8988T (cell line): Measurements from ENCODE around the gene BRMS1.
"Not testable (repeated sequence)": the region's sequence is repeated elsewhere in the genome, so short reads cannot be mapped to it uniquely, and the experiment has no call there.

Experiments used
- DNase-seq: peaks from one replicate; pipeline ENCODE4 v3.0.0; 2011

The BRMS1 gene

DNA sequence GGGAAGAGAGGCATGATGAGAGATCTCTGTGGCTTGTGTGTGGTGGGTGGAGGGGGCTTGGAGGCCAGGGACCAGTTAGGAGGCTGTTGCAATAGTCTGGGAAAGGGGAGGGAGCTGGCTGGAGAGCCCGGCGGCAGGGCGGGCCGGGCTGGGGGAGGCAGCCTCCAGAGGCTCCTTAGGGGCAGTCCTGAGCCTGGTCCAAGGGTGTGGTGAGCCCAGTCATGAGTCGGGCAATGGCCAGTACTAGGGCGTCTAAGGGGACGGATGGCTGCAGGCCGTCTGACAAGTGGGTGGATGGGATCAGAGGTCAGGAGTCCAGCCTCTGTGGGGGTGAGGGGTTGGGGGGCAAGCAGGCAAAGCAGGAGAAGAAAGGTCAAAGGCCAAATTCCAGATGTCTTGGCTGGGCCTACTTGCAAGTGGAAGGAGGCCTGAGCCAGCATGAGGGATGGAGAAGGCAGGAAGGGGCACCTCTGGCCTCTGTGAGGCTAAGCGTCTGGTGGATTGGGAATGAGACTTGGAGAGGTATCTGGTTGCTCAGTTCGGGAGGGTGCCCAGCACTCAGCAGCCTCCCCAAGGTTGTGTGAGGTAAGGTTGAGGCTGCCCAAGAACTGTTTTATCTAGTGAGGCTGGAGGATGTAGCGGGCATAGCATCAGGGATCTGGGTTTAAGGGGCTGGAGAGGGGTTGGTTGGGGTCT is 22.0 kb downstream of the BRMS1 start:
- DNase-seq = no peak

DNA sequence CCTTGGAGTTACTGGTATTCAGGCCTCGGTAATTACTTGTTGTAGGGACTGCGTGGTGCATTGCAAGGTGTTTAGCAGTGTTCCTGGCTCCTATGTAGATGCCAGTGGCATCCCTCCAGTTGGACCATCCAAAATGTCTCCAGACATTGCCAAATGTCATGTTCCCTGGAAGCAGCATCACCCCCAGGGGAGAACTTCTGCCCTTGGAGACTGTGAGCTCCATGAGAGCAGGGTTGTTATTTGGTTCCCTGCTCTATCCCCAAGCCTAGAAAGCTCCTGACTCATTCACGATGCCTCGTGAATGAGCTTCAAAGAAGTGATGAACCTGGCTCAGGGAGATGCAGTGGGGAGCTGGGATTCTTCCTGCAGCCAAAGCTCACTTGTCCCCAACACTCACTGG is 23.3 kb downstream of the BRMS1 start:
- DNase-seq = no peak

DNA sequence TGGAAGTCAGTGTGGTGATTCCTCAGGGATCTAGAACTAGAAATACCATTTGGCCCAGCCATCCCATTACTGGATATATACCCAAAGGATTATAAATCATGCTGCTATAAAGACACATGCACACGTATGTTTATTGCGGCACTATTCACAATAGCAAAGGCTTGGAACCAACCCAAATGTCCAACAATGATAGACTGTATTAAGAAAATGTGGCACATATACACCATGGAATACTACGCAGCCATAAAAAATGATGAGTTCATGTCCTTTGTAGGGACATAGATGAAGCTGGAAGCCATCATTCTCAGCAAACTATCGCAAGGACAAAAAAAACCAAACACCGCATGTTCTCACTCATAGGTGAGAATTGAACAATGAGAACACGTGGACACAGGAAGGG is 24.2 kb downstream of the BRMS1 start:
- not testable (repeated sequence) for DNase-seq

DNA sequence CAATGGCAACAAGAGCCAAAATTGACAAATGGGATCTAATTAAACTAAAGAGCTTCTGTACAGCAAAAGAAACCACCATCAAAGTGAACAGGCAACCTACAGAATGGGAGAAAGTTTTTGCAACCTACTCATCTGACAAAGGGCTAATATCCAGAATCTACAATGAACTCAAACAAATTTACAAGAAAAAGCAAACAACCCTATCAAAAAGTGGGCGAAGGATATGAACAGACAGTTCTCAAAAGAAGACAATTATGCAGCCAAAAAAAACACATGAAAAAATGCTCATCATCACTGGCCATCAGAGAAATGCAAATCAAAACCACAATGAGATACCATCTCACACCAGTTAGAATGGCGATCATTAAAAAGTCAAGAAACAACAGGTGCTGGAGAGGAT is 24.6 kb downstream of the BRMS1 start:
- DNase-seq = not testable (repeated sequence)

DNA sequence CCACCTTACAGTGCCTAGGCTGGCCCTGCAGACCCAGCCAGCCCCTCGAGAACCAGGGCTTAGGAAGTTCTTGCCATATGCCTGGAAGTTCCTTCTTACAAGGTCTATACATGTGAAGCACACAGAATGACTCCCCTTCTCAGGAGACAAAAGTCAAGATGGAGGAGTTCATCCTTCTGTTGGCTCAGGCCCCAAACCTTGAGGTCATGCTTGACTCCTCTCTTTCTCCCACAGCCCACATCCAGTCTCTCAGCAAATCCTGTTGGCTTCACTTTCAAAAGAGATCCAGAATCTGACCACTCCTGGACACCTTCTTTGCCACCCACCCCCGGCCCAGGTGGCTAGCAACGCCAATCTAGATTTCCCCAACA is 26.3 kb downstream of the BRMS1 start:
- no peak for DNase-seq

DNA sequence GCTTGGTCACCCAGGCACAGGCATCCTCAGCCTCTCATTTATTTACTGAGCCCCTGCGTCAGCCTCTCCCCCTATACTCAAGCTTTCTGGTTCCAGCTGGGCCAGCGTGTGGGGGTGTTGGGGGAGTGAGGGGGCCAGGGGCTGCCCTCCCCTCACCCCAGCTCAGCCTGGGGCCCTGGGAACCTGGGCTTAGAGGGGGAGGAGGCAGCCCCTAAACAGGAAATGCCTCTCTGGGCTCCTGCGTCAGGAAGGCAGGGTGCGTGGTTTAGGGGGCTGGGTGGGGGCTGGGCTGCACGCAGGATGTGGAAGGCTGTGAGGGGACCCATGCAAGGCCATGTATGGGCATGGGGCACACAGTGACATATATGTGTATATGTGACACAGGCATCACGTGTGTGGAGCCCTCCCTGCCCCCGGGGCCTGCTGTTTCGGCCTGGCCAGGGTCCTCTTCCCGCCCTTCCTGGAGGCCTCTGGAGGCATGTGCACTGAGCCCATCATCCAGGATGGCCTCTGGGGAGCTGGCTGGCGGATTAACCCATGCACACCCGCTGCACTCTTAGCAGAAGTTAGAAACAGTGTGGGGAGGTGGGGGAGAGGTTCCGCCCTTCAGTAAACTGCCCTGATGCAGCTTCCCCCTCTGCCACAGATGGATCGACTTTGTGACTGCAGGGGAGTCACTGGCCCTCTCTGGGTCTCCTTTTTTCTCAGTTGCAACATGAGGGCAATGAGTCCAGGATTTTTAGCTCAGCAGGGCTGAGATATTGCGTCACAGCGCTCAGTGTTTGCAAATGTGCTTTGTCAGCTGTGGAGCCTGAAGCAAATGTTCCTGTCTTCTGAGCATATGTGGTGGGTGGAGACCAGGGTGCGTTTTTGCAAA is 26.9 kb downstream of the BRMS1 start:
- DNase-seq = no peak

DNA sequence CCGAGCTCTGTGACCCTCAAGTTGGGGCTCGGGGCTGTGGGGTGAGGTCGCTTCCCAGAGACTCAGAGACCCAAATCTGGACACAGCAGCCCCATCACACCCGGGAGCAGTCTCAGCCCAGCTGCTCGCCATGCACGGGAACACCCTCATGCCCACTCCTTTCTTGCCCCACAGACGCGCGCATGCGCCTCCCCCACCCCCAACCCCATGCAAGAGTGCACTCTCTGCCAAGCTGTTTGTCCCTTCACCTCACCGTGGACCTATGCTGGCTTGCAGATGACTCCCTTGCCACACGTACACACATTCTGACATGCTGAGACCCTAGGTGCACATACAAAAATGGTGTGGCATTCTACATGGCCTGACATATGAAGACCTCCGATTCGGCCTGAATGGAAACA is 27.6 kb downstream of the BRMS1 start:
- DNase-seq = no peak

DNA sequence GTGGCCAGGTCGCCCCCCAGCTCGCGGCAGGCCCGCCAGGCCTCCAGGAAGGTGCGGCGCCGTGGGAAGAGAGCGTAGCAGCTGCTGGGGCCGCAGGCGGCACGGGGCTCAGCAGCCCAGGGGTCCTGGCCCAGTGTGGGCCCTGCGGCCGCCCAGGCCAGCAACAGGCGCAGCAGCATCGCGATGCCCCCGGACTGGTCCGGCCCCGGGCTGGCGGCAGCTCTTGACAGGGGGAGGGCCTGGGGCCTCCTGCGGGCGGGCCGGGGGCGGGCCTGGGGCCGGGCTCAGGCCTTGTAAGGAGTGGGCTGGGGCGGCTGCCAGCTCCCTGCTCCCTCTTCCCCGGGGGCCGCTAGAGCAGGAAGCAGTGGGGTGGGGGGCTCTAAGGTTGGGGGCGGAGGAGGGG is 28.1 kb downstream of the BRMS1 start, which contains the start of gene CD248:
Gene CD248 (minus strand): TSS at position 196 of the 403 bp plus-strand sequence. CDS start 17 bp downstream, at position 179.
- DNase-seq = no peak

DNA sequence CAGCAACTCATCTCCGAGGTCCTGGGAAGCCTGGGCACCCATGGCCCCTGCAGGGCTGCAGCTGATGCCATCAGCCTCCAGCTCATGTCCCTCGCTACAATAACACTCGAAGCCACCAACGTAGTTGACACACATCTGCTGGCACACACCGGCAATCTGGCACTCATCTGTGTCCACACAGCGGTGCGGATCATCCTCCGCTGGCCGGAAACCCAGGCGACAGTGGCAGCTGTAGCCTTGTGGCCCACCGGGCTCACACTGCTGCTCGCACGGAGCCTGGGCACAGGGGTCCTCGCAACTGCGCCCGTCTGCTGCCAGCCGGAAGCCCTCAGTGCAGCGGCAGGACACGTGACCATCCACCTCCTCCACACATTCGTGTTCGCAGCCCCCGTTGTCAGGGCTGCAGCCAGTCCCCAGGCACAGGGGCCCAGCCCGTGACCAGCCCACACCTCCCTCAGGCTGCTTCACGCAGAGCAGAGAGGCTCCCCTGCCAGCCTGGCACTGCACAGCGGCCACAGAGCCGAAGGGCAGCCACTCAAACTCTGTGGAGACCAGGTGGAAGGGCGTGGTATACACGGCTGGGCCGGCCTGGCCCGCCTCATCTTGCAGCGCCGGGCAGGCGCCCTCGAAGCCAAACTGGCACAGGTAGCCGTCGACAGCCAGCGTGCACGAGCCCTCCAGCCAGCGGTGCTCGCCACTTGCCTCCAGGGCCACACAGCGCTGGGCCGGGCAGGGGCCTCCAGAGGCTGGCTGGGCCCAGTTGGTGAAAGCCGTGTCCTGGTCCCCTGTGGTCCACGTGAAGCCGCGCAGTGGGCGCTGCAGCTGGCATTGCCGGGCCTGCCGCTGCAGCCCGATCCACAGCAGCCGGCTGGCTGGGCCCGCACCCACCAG is 28.7 kb downstream of the BRMS1 start:
- DNase-seq = no peak

DNA sequence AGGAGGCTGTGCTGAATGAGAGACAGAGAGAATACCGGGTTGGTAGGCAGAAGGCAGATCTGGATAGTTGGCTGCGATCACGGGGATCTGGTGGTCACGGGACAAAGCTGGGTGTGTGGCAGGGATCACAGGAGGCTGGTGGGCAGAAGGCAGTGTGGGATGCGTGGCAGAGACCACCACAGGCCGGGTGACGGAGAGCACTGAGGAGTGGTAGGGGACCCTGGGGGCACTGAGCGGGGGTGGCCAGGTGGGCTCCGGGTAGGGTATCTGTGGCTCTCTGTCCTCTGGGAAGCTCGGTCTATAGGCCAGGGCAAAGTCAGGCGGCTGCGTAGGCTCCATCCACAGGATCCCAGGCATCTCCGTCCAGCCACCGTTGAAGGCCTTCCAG is 29.4 kb downstream of the BRMS1 start:
- DNase-seq = no peak

DNA sequence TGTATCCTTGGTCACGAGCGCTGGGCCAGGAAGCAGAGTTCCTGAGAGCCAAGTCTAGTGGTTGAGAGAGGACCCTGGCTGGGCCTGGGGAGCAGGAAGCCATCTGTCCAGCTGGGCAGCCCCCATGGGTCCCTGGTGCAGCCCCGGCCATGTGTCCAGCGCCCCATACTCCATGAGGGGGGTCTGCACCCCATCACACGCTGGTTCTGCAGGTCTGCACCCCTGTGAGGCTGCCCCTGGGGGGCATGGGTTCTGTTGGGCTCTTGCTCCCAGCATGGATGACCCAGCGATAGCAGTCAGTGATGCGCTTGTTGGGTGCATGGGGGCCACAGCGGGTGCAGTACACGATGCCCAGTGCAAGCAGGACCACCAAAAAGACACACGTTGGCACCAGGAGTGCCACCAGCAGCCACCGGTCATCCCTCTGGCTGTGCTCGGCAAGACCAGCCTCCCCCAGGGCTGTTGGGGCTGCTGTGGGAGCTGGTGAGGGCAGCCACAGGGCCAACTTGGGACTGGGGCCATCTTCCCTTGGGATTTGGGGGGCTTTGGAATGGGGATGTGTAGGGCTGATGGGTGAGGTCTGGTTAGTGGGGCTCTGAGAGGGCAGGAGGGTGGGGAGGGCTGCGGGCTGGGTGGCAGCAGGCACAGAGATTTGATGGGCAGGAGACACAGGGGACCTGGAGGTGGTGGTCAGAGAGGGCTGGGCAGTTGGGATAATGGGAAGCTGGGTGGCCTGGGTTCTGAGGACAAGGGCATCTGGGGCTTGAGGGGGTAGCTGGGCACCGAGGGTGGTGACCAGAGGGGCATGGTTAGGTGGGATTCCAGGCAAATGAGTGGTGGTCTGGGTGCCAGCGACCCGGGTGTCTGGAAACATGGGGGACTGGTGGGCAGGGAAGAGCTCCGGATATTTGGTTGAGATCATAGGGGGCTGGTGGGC is 30.1 kb downstream of the BRMS1 start:
- DNase-seq = no peak

DNA sequence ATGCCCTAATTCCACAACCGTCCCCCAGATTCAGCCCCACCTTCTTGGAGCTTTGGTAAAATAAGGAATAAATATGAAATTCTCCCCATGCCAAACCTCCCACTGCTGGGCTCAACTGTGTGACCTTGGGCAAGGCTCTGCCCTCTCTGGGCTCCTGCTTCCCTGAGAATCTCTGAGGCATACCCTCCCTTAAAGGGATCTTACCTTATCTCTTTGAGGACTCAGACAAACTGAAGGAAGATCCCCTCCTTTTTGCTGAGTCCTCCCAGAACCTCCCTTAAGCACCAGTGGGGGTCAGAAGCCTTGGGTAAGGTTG is 30.8 kb downstream of the BRMS1 start:
- DNase-seq = no peak

DNA sequence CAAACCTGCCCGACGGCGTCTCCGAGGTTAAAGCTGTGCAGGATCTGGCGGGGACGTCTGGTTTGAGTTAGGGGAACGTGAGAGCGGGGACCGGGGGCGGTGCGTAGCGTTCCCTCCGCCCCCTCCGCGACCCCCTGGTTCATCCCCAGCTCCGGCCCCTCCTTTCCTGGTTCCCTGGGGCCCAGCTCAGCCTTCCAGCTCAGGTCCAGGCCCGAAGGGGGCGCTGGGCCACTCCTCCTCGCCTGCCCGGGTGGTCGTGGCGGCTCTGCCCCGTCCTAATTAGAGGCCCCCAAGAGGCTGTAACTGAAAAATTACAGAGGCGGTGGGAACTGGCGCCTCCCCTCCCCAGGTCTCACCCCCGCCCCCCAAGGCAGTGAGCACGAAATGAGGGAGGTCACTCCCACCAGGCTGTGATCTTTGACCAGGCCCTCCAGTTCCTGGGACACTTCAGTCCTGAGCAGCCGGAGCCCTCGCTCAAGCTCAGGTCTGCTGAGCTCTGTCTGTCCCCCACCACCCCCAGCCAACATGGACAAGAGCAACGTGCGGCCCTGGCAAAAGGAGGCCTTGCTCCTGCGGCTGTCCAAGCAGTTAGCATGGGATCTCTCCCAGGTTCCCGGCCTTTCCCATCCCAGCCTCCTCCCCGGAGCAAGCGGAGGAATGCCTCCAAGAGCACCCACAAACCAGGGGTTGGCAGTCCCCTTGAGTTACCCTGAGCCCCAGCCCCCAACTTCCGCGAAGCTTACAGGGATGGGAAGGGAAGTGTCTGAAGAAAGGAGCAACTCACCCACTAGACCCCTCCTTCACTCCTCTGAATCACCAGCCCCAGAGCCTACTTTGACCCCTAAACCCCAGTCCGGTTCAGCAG is 31.4 kb downstream of the BRMS1 start:
- no peak for DNase-seq

DNA sequence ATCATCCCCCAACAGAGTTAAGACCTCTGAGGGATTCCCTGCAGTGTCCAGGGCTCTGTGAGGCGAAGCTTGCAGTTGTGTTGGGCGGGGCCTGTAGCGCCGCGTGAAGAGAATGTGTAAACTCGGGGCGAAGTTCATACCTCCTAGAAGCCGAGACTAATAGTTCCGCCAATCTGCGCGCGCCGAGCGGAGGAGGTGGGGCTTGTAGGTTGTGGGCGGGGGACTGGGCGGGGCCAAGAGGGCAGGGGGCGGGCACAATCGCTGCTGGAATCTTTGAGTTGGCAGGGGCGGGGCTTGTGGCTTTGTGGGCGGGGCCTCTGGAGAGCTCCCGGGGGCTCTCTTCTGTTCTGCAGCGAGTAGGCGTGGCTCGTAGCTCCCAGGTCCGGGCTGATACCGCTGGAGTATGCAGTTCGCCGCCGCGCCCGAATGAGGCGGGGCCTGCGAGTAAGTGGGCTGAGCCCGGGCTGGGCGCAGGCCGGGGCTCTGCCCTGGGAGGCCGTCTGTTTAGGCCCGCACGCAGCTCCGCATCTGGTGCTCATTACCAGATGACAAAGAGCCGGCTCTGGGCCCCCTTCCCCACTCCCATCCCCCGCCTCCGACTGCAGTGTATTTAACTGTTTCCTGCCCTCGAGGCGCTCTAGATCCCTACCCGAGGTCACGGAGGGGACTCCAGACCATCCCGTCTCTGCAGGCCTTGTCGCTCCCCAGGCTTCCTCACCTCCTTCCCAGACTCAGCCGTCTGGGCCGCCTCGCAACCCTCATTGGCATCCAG is 32.2 kb downstream of the BRMS1 start:
- DNase-seq = peak; percentile 99

DNA sequence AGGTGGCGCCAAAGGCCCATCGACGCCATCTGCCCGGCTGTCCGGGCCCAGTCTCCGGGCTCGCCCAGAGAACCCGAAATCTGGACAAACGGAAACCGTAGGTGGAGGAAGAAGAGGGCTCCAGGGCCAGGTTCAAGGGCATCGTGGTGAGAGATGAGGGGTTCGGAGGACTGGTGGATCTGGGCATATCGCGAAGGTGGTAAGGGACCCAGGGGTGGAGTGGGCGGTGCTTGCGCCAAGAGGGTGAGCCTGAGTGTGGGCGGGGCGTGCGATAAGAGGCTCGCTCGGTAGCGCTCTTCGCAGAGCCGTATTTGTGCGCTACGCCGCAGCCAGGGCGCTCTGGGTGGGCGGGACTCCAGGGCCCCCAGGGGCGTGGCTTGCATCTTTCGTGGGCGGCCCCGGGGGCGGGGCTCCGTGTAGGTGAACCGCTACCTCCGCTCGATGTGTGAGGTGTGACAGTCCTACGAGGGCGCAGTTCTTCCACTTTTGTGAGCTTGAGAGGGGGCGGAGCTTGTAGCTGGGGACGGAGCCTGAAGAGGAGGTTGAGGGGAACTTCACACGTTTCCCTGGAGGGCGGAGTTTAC is 32.8 kb downstream of the BRMS1 start:
- peak; percentile 96 for DNase-seq

DNA sequence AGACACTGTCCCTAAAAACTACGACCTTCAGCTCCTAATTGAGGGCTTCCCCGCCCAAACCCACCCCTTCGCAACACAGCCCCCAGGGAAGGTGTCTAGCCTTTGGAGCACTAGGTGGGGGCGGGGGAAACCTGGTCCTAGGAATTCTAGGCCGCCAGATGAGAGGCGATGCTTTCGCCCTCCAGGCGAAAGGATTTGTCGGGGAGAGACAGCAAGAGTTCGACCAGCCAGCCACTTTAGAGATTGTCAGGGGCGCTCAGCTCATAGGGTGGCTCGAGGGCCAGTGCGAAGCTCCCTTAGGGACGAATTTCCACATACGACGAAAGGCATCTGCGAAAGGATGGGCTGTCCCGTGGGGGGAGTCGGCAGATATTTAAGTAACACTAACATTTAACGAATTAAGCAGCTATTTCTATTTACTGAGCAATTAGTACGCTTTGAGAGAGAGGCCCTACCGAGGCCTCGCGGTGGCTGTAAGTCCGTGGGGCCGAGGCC is 33.4 kb downstream of the BRMS1 start:
- DNase-seq = no peak

DNA sequence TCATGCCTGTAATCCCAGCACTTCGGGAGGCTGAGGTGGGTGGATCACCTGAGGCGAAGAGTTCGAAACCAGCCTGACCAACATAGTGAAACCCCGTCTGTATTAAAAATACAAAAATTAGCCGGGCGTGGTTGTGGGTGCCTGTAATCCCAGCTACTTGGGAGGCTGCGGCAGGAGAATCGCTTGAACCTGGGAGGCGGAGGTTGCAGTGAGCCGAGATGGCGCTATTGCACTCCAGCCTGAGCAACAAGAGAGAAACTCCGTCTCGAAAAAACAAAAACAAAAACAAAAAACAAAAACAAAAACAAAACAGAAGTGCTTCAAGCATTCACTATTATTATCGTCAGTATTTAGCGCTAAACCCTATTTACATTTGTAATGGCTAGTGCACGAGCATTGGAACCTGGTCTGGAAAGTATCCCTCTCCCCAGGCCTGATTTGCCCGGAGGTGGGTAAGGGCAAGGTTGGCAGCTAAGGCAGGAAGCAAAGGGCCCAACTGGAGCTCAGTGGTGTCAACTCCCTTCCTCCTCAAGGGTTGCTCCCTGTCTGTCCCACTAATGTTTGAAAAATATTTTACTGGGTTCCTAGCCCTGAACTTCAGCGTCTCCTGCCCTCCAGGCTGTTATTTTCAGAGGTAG is 34.0 kb downstream of the BRMS1 start:
- not testable (repeated sequence) for DNase-seq

DNA sequence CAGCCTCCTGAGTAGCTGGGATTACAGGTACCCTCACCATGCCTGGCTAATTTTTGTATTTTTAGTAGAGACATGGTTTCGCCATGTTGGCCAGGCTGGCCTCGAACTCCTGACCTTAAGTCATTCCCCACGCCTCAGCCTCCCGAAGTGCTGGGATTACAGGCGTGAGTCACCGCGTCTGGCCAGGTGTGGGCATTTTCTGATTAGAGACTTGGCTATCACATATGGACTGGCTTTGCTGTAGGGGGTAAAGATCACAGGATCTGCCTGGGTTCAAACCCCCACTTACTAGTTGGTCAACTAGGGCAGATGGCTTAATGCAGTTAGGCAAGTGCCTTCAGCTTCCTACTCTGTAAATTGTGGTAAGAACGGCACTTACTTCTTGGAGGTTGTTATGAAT is 34.6 kb downstream of the BRMS1 start:
- no peak for DNase-seq

DNA sequence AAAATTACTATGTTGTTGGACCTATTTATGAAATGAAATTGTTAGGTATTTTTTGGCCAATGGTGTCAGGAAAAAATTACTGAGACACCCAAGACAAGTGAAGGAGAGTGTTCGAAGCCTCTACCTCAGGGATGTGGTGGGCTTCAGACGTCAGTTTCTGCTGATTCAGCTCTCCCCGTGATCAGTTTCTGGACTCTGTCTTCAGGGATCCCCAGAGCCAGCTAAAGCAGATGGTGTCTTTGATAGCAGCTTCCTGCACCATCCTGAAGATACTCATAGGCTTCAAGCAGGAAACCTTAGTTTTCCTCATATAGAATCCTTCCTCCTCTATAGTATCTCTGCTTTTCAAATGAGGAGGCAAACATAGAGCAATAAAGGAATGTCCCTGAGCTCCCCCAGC is 35.4 kb downstream of the BRMS1 start:
- DNase-seq = no peak
